Endothelial cell of umbilical vein (primary cell): ENCODE measurements around the gene GJB3.
"Not testable (repeated sequence)": the region's sequence is repeated elsewhere in the genome, so short reads cannot be mapped to it uniquely, and the experiment has no call there.

Experiments used
- CTCF ChIP-seq, 2 donors: IDR thresholded peaks; 1 replicate in 1 of 2; 2 replicates in 1 of 2; pipeline ENCODE4 v1.5.1; 2011; ENCODE audit warnings: low read length in 2 of 2, mild to moderate bottlenecking in 2 of 2, moderate library complexity in 2 of 2, control low read depth in 1 of 2, inconsistent platforms in 1 of 2, low read depth in 1 of 2; ENCODE audit not compliant: insufficient read depth in 1 of 2; ENCODE audit errors: extremely low read depth in 1 of 2
- MAX ChIP-seq: IDR thresholded peaks from 2 replicates; pipeline ENCODE4 v1.6.1; 2011; ENCODE audit not compliant: insufficient read depth, insufficient read length
- POLR2A ChIP-seq: IDR thresholded peaks from 2 replicates; pipeline ENCODE4 v1.6.1; 2012; ENCODE audit warnings: low read depth, mild to moderate bottlenecking, control low read depth, low read length

- not testable (repeated sequence) for TF ChIP-seq CTCF (IDR thresholded peaks at IDR 0.05; ENCODE audit: extremely low read depth in 1 of 2, insufficient read depth in 1 of 2, low read depth in 1 of 2, low read length in 2 of 2); POLR2A; MAX
Measured at GRCh38 chr1:34810781-34811180, 29.8 kb downstream of the GJB3 start.
